CD4-positive, alpha-beta T cell treated with Interleukin-15 for 1 hour (primary cell): ENCODE results near the gene THAP4.

Experiments used
- DNase-seq: peaks from one replicate; pipeline ENCODE4 v3.0.0-alpha.2; 2020

The THAP4 gene

GRCh38 chr2:241637795-241638660 is 1.1 kb upstream of the THAP4 start:
- DNase-seq = no peak

- no peak for DNase-seq
Measured at GRCh38 chr2:241636182-241637017, 558 bp downstream of the THAP4 start.

GRCh38 chr2:241635756-241636155 is 1.2 kb downstream of the THAP4 start:
- no peak for DNase-seq

GRCh38 chr2:241633561-241633960 is 3.4 kb downstream of the THAP4 start:
- no peak for DNase-seq

- no peak for DNase-seq
Measured at GRCh38 chr2:241632478-241633325, 4.3 kb downstream of the THAP4 start.

- no peak for DNase-seq
Measured at GRCh38 chr2:241629762-241630435, 7.1 kb downstream of the THAP4 start.

GRCh38 chr2:241627675-241628074 is 9.3 kb downstream of the THAP4 start:
- no peak for DNase-seq

GRCh38 chr2:241620419-241620769 is 16.6 kb downstream of the THAP4 start:
- peak; percentile 25 for DNase-seq

GRCh38 chr2:241619597-241620418 is 17.1 kb downstream of the THAP4 start:
- DNase-seq = no peak

GRCh38 chr2:241618829-241619228 is 18.1 kb downstream of the THAP4 start:
- DNase-seq = no peak

- no peak for DNase-seq
Measured at GRCh38 chr2:241618296-241618805, 18.6 kb downstream of the THAP4 start.

GRCh38 chr2:241617431-241618154 is 19.4 kb downstream of the THAP4 start:
- DNase-seq = no peak

GRCh38 chr2:241616168-241617125 is 20.5 kb downstream of the THAP4 start:
- DNase-seq = no peak

GRCh38 chr2:241615522-241616052 is 21.4 kb downstream of the THAP4 start:
- DNase-seq = no peak

- no peak for DNase-seq
Measured at GRCh38 chr2:241615041-241615440, 21.9 kb downstream of the THAP4 start.

- no peak for DNase-seq
Measured at GRCh38 chr2:241613017-241613780, 23.8 kb downstream of the THAP4 start.

GRCh38 chr2:241612156-241613016 is 24.6 kb downstream of the THAP4 start:
- no peak for DNase-seq
